Mesenchymal stem cell (in vitro differentiated cells and primary cell): ENCODE results near the gene SLC45A2.

Experiments used
- DNase-seq: peaks from one replicate; pipeline ENCODE4 v3.0.0-alpha.2; 2013
- H2AFZ ChIP-seq: one replicate; pipeline ENCODE4 v1.6.1; 2013; ENCODE audit warnings: low read depth, mild to moderate bottlenecking, control low read depth, inconsistent platforms, low read length, moderate library complexity
- H2AK5ac ChIP-seq: 2 replicates; pipeline ENCODE4 v1.6.1; 2013; ENCODE audit warnings: low read length, moderate library complexity, mild to moderate bottlenecking, inconsistent platforms; ENCODE audit not compliant: severe bottlenecking
- H2BK120ac ChIP-seq: one replicate; pipeline ENCODE4 v1.6.1; 2013; ENCODE audit warnings: low read depth, mild to moderate bottlenecking, inconsistent platforms, low read length, moderate library complexity
- H2BK12ac ChIP-seq, 2 experiments: one replicate each; pipeline ENCODE4 v1.6.1; 2013; ENCODE audit warnings: inconsistent platforms in 2 of 2, low read length in 2 of 2, mild to moderate bottlenecking in 2 of 2, moderate library complexity in 2 of 2, control low read depth in 1 of 2
- H2BK15ac ChIP-seq: one replicate; pipeline ENCODE4 v1.6.1; 2013; ENCODE audit warnings: mild to moderate bottlenecking, low read depth, inconsistent platforms; ENCODE audit not compliant: poor library complexity, severe bottlenecking
- H2BK5ac ChIP-seq: 2 replicates; pipeline ENCODE4 v1.6.1; 2013; ENCODE audit warnings: low read depth, mild to moderate bottlenecking, low read length, control low read depth, inconsistent platforms; ENCODE audit not compliant: poor library complexity, severe bottlenecking
- H3K14ac ChIP-seq, 2 experiments: one replicate each; pipeline ENCODE4 v1.6.1; 2013; ENCODE audit warnings: inconsistent platforms in 2 of 2, low read length in 2 of 2, control low read depth in 1 of 2, mild to moderate bottlenecking in 1 of 2, moderate library complexity in 1 of 2
- H3K18ac ChIP-seq, 2 experiments: one replicate each; pipeline ENCODE4 v1.6.1; 2013; ENCODE audit warnings: inconsistent platforms in 2 of 2, low read length in 2 of 2, control low read depth in 1 of 2, low read depth in 1 of 2, mild to moderate bottlenecking in 1 of 2
- H3K23ac ChIP-seq, 2 experiments: one replicate each; pipeline ENCODE4 v1.6.1; 2013; ENCODE audit warnings: inconsistent platforms in 2 of 2, low read length in 2 of 2, mild to moderate bottlenecking in 2 of 2, moderate library complexity in 2 of 2, control low read depth in 1 of 2
- H3K27ac ChIP-seq: 2 replicates; pipeline ENCODE4 v1.5.1; 2013; ENCODE audit warnings: mild to moderate bottlenecking, moderate library complexity, low read length, control low read depth, inconsistent platforms; ENCODE audit not compliant: poor library complexity, severe bottlenecking
- H3K27me3 ChIP-seq, 2 experiments: 2 replicates each; pipeline versions ENCODE4 v1.6.1 to v1.7.0; 2013; ENCODE audit warnings: low read length in 2 of 2, mild to moderate bottlenecking in 2 of 2, moderate library complexity in 2 of 2, control low read depth in 1 of 2, inconsistent platforms in 1 of 2; ENCODE audit not compliant: control insufficient read depth in 1 of 2, insufficient read depth in 1 of 2
- H3K36me3 ChIP-seq, 2 experiments: 2 replicates each; pipeline versions ENCODE4 v1.6.1 to v1.7.0; 2013; ENCODE audit warnings: low read length in 2 of 2, control low read depth in 1 of 2, inconsistent platforms in 1 of 2, low read depth in 1 of 2, mild to moderate bottlenecking in 1 of 2; ENCODE audit not compliant: insufficient read depth in 2 of 2, control insufficient read depth in 1 of 2
- H3K4ac ChIP-seq, 2 experiments: one replicate each; pipeline ENCODE4 v1.6.1; 2013; ENCODE audit warnings: inconsistent platforms in 2 of 2, low read length in 2 of 2, mild to moderate bottlenecking in 2 of 2, moderate library complexity in 2 of 2, control low read depth in 1 of 2, low read depth in 1 of 2
- H3K4me1 ChIP-seq: 2 replicates; pipeline ENCODE4 v1.6.1; 2013; ENCODE audit warnings: low read depth, low read length, control low read depth; ENCODE audit not compliant: control insufficient read depth, insufficient read depth
- H3K4me2 ChIP-seq: 2 replicates; pipeline ENCODE4 v1.6.1; 2013; ENCODE audit warnings: low read length, mild to moderate bottlenecking, inconsistent platforms; ENCODE audit not compliant: poor library complexity, severe bottlenecking
- H3K4me3 ChIP-seq, 2 experiments: 2 replicates each; pipeline versions ENCODE4 v1.5.1 to v1.7.0; 2013; ENCODE audit warnings: low read length in 2 of 2, mild to moderate bottlenecking in 2 of 2, control low read depth in 1 of 2, low read depth in 1 of 2; ENCODE audit not compliant: insufficient read depth in 1 of 2
- H3K79me1 ChIP-seq: replicated peaks from 2 replicates; pipeline ENCODE4 v1.6.1; 2013; ENCODE audit warnings: mild to moderate bottlenecking, control low read depth, low read length, inconsistent platforms; ENCODE audit not compliant: poor library complexity, severe bottlenecking
- H3K9ac ChIP-seq: 2 replicates; pipeline ENCODE4 v1.7.0; 2013; ENCODE audit warnings: mild to moderate bottlenecking, low read length, moderate library complexity
- H3K9me3 ChIP-seq: 2 replicates; pipeline ENCODE4 v1.7.0; 2013; ENCODE audit warnings: mild to moderate bottlenecking, low read length; ENCODE audit not compliant: control insufficient read depth
- H4K8ac ChIP-seq: one replicate; pipeline ENCODE4 v1.6.1; 2013; ENCODE audit warnings: inconsistent platforms, mild to moderate bottlenecking, low read length, moderate library complexity
- H4K91ac ChIP-seq: one replicate; pipeline ENCODE4 v1.6.1; 2013; ENCODE audit warnings: mild to moderate bottlenecking, low read length, inconsistent platforms
- WGBS: methylation state at CpG from one replicate; pipeline ENCODE4 v1.1.7; 2013; ENCODE audit warnings: mixed read lengths; 5-methylcytosine and 5-hydroxymethylcytosine counted together

Gene SLC45A2

GRCh38 chr5:34008802-34009201 lies 24.3 kb upstream of the SLC45A2 start:
- Histone ChIP-seq H3K18ac (no peak overlapping the region), H3K36me3 (peaks cover under 1 to 19% of the 10 kb centered on the region in 2 experiments), H3K4me1 (peaks cover 5% of the 10 kb centered on the region), H2BK120ac (no peak overlapping the region), H2AK5ac (no peak overlapping the region), H3K79me1 (peaks cover 2% of the 10 kb centered on the region), H3K14ac (no peak overlapping the region), H2BK12ac (no peak overlapping the region), H3K4ac (no peak overlapping the region), H2AFZ (no peak overlapping the region), H4K8ac (no peak overlapping the region), H3K4me3 (peak overlapping the region in 1 of 2 experiments; percentile 83), H3K27ac (peak overlapping the region; percentile 92), H2BK5ac (no peak overlapping the region), H3K27me3 (no peaks in the 10 kb centered on the region), H3K9ac (peak overlapping the region; percentile 95), H2BK15ac (no peak overlapping the region), H3K9me3 (no peaks in the 10 kb centered on the region), H4K91ac (no peak overlapping the region), H3K23ac (no peak overlapping the region), H3K4me2 (no peak overlapping the region)
- DNase-seq: no peak
- WGBS: 71% methylated on average over 1 of the region's 1 CpG

DNA sequence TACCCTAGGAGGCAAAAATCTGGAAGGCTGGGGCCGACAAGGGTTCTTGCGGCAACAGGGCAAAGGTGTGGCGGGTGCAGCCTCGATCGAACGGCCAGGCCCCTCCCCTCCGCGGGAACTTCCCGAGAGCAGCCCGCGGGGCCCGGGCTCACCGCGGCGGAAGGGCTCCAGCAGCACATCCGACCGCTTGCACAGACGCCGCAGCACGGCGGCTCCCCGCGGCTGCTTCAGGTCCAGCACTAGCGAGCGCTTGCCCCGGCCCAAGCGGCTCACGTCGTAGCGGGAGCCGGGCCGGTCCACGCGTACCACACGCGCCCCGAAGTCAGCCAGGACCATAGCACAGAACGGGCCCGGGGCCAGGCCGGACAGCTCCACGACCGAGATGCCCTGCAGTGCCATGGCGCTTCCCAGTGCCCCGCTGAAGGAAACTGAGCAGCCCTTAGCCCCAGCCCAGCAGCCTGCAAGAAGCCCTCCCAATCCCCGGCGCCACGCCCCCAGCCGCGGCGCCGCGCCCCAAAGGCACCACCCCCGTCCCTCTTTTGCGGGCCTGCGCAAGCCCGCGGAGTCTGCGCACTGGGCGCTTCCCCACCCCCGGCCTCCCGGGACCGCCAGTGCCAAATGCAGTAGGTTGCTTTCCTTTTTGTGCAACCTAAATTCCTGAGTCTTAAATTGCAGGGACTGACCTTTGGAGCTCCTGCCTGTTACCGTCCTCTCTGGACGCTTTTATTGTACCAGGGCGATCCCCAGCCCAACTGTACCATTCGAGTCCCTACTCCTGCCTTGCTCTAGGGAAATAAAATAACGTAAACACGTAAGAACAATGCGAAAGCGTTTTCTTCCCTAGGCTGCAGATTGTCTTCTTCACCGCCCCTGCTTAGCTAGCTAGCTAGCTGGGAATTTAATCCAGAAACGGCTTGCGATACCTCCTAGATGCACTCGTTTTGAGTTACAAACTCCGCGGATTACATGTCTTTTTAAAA lies 23.4 kb upstream of the SLC45A2 start, which contains the start of gene AMACR:
AMACR (minus strand) TSS at position 430 of the 980 bp plus-strand sequence; CDS start at position 399, 31 bp downstream.
- WGBS: under 1% methylated on average over 66 of the region's 76 CpGs
- Histone ChIP-seq H2BK120ac (no peak within 1 kb of the TSS), H3K18ac (peak within 1 kb of the TSS; percentile 96 to 97), H2BK5ac (peak within 1 kb of the TSS; percentile 83), H2AFZ (peak within 1 kb of the TSS; percentile 91), H3K4me2 (peak within 1 kb of the TSS; percentile 75), H3K27me3 (no peaks in the 10 kb centered on the region), H2BK12ac (peak within 1 kb of the TSS in 1 of 2 experiments; percentile 10), H4K8ac (peak within 1 kb of the TSS; percentile 96), H3K79me1 (peaks cover 4% of the 10 kb centered on the region), H3K4ac (peak within 1 kb of the TSS; percentile 77 to 87), H3K36me3 (peaks cover 3 to 28% of the 10 kb centered on the region in 2 experiments), H2BK15ac (peak within 1 kb of the TSS; percentile 95), H2AK5ac (no peak within 1 kb of the TSS), H4K91ac (peak within 1 kb of the TSS; percentile 83), H3K14ac (peak within 1 kb of the TSS in 1 of 2 experiments; percentile 93), H3K4me3 (peak within 1 kb of the TSS; percentile 71 to 83), H3K9ac (peak within 1 kb of the TSS; percentile 95), H3K27ac (peak within 1 kb of the TSS; percentile 94), H3K23ac (peak within 1 kb of the TSS in 1 of 2 experiments; percentile 34), H3K9me3 (no peaks in the 10 kb centered on the region), H3K4me1 (peaks cover 9% of the 10 kb centered on the region)
- DNase-seq: peak; percentile 90

DNA sequence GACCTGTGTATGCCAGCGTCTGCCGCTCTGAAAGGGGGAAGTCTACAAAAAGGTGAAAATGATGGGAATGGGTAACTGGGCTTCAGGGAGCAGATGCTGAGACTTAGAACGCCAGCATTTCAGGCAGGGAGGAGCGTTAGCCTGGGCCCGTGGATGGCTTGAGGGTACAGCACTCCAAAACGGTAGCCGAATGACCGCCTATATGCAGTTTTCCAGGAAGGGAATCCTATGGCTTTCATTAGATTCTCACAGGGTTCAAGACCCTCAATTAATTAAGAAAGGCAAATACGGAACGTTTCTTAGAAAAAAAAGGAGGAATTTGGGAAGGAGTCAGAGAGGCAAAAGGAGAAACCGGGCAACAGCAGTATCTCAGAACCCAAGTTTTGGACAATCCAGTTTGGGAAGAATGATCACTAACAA lies 22.7 kb upstream of the SLC45A2 start:
- Histone ChIP-seq H4K91ac (no peak overlapping the region), H3K36me3 (peaks cover 9 to 35% of the 10 kb centered on the region in 2 experiments), H3K4me3 (peak overlapping the region; percentile 71 to 83), H2BK12ac (no peak overlapping the region), H4K8ac (peak overlapping the region; percentile 70), H3K18ac (peak overlapping the region; percentile 45 to 97), H3K14ac (peak overlapping the region in 1 of 2 experiments; percentile 93), H2BK5ac (peak overlapping the region; percentile 83), H2AK5ac (no peak overlapping the region), H3K79me1 (peaks cover 10% of the 10 kb centered on the region), H3K4me1 (peaks cover 9% of the 10 kb centered on the region), H3K9ac (peak overlapping the region; percentile 95), H2AFZ (peak overlapping the region; percentile 53), H3K23ac (peak overlapping the region in 1 of 2 experiments; percentile 18), H3K4ac (peak overlapping the region in 1 of 2 experiments; percentile 87), H3K9me3 (no peaks in the 10 kb centered on the region), H2BK15ac (no peak overlapping the region), H2BK120ac (no peak overlapping the region), H3K27me3 (no peaks in the 10 kb centered on the region), H3K27ac (peak overlapping the region; percentile 94), H3K4me2 (peak overlapping the region; percentile 75)
- WGBS: 35% methylated on average over 7 of the region's 11 CpGs
- DNase-seq: no peak

- Histone ChIP-seq H3K36me3 (peaks cover 9 to 47% of the 10 kb centered on the region in 2 experiments), H3K14ac (no peak overlapping the region), H3K18ac (no peak overlapping the region), H3K27ac (no peak overlapping the region), H2BK15ac (no peak overlapping the region), H3K9ac (peak overlapping the region; percentile 95), H2AFZ (no peak overlapping the region), H2AK5ac (peak overlapping the region; percentile 75), H2BK12ac (no peak overlapping the region), H3K4ac (no peak overlapping the region), H3K9me3 (no peaks in the 10 kb centered on the region), H3K23ac (no peak overlapping the region), H3K4me2 (no peak overlapping the region), H4K8ac (no peak overlapping the region), H2BK120ac (no peak overlapping the region), H3K4me1 (peaks cover 11% of the 10 kb centered on the region), H3K4me3 (peak overlapping the region in 1 of 2 experiments; percentile 83), H4K91ac (no peak overlapping the region), H3K79me1 (peaks cover 10% of the 10 kb centered on the region), H3K27me3 (no peaks in the 10 kb centered on the region), H2BK5ac (no peak overlapping the region)
- 95% methylated on average over 3 of the region's 4 CpGs for WGBS
- no peak for DNase-seq
Observed at GRCh38 chr5:34005681-34006080, 21.2 kb upstream of the SLC45A2 start.
